Retinal pigment epithelial cell (primary cell): ENCODE data around the gene KCTD6.
A peak's percentile ranks its signal among the peaks of the same experiment; 100 is the strongest.

Experiments used
- DNase-seq: peaks from one replicate; pipeline ENCODE4 v3.0.0-alpha.2; 2010; ENCODE audit warnings: low read depth
- H3K4me3 ChIP-seq: 2 replicates; pipeline ENCODE4 v1.5.1; 2011; ENCODE audit warnings: mild to moderate bottlenecking, low read length, control low read depth, moderate library complexity
- TF ChIP-seq, protein P1 (sequence below): conservative IDR thresholded peaks from 2 replicates; pipeline ENCODE4 v1.5.1; 2011; ENCODE audit warnings: low read depth, low read length, control low read depth, inconsistent platforms

The KCTD6 gene

DNA sequence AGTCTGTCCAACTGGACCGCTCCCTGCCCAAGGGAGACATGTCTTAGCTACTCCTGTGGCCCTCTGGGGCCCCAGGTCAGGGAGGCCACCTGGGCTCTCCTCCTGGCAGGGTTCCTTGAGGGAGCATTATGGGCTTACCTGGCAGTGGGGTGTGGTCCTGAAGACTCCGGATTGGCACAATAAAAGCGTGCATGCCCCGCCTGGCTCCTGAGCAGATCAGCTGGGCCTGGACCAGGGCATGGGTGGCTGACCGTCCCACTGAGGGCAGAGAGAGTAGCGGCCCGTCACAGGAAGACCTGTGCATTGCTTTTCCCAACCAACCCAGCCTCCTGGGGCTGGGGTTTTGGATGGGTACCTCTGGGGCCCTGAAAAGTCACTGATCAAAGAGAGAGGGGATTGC, 39.7 kb downstream of the KCTD6 start:
- H3K4me3 ChIP-seq, result no peak overlapping the region
- TF ChIP-seq, protein P1, sequence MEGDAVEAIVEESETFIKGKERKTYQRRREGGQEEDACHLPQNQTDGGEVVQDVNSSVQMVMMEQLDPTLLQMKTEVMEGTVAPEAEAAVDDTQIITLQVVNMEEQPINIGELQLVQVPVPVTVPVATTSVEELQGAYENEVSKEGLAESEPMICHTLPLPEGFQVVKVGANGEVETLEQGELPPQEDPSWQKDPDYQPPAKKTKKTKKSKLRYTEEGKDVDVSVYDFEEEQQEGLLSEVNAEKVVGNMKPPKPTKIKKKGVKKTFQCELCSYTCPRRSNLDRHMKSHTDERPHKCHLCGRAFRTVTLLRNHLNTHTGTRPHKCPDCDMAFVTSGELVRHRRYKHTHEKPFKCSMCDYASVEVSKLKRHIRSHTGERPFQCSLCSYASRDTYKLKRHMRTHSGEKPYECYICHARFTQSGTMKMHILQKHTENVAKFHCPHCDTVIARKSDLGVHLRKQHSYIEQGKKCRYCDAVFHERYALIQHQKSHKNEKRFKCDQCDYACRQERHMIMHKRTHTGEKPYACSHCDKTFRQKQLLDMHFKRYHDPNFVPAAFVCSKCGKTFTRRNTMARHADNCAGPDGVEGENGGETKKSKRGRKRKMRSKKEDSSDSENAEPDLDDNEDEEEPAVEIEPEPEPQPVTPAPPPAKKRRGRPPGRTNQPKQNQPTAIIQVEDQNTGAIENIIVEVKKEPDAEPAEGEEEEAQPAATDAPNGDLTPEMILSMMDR, result no peak
- DNase-seq, result no peak

DNA sequence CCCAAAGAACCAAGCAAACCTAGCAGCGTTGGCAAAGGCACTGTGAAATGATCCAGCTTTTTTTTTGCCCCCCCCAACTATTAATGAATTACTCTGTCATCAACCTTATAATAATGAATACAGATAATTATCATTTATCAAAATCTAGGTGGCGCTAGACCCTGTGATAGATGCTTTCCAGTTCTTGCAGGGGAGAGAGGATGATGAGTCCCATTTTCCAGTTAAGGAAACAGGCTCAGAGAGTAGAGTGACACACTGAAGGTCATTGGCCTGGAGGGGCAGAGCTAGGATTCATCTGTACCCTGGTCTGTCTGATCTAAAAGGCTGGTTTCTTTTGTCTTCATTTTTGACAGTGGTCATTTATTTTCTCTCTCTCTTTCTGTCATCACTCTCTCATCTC, 40.1 kb downstream of the KCTD6 start:
- no peak for DNase-seq
- no peak overlapping the region for H3K4me3 ChIP-seq
- TF ChIP-seq, protein P1, result peak; percentile 24

DNA sequence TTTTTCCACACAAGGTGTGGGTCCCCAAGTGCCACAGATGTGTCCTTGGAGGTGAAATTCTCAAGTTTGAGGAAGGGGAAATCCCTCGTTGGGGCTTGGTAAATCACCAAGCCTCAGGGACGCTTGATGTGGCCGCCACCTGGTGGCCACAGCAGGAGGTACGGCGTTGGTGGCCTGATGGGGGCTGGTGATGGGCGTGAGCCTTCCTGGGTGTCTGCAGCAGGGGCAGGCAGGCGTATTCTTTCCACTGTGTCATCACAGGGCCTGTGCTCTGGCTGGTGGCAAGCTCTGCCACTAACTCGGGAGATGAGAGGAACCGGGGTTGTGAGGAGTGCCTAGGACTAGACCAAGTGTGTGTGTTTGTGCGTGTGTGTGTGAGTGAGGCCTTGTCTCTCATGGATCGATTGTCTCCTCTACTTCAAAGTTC, 40.9 kb downstream of the KCTD6 start:
- TF ChIP-seq, protein P1, result peak; percentile 96
- DNase-seq, result no peak
- no peak overlapping the region for H3K4me3 ChIP-seq

DNA sequence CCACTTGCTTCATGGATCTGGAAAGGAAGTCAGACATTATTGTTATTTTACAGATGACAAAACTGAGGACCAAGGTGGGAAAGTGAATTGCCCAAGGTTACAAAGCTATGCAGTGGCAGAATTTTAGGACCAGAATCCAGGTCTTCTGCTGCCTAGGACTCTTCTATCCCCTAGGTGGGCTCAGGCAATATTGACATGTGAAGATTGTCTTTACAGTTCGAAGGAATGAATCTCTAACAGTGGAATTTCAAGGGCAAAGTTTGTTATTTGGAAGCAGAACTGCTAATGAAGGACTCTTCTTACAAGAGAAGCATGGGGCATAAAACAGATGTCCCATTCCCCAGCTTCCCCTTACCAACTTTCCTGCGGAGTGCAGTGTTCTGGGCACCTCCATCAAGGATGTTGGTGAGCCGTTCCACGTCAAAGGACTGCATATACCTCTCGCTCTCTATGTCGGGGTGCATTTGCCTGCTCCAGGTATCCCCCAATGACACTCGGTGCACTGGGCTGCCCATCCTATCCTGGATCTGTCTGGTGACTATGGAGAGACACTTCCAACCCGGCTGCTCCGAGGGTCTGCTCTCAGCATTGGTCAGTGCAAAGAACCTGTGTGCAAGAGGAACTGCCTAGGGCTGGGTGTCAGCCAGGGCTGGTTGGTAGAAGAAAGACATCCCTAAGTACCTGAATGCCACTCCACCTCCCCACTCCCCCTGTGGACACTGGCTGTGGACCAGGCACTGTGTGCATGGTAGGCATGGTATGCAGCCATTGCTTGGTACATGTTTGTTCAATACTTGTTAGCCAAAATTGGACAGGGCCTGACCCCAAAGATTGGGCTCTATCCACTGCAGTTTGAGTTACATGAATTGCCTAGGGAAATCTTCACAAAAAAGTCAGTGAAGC, 42.9 kb downstream of the KCTD6 start:
- TF ChIP-seq, protein P1, result no peak
- DNase-seq, result no peak
- H3K4me3 ChIP-seq, result no peak overlapping the region

DNA sequence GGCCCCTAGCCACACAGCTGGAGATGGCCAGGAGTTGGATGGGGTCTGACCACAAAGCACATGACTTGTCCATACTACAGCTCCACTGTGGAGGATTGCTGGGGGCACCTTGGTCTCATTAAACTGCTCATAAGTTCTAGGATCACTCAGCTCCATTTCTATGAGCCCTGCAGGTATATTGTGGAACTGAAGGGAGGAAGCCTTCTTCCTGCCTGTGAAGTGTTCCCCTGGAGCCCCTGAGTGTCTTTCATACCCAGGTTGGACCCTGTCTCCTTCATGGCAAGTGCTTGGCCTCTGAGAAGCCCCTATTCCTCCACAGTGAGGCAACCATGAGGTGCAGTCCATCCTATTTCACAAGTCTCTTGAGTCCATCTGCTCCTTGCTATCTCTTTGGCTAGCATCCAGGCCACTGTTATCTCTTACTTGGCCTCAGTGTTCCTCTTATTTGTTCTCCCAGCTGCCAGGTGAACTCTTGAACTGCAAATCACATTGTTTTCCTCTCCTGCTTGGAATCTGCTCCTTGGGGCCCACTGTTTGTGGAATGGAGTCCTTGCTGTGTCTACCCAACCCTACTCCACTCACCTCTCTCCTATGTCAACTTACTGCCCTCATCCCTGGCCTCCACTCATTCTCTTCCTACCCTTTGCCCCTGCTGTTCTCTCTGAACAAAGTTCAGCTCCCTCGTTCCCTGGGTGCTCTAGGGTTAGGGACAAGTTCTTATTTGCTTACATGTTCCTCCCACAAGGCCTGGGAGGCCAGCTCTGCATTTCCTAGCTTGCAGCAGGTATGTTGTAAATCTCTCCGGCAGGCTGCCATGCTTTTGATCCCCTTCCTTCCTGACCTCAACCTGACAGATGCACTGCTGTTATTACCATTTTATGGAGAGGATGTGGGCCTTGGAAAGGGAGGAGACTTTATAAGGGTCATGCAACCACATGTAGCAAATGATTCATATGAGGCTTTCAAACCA, 43.9 kb downstream of the KCTD6 start:
- no peak for DNase-seq
- H3K4me3 ChIP-seq, result no peak overlapping the region
- TF ChIP-seq, protein P1, result no peak

DNA sequence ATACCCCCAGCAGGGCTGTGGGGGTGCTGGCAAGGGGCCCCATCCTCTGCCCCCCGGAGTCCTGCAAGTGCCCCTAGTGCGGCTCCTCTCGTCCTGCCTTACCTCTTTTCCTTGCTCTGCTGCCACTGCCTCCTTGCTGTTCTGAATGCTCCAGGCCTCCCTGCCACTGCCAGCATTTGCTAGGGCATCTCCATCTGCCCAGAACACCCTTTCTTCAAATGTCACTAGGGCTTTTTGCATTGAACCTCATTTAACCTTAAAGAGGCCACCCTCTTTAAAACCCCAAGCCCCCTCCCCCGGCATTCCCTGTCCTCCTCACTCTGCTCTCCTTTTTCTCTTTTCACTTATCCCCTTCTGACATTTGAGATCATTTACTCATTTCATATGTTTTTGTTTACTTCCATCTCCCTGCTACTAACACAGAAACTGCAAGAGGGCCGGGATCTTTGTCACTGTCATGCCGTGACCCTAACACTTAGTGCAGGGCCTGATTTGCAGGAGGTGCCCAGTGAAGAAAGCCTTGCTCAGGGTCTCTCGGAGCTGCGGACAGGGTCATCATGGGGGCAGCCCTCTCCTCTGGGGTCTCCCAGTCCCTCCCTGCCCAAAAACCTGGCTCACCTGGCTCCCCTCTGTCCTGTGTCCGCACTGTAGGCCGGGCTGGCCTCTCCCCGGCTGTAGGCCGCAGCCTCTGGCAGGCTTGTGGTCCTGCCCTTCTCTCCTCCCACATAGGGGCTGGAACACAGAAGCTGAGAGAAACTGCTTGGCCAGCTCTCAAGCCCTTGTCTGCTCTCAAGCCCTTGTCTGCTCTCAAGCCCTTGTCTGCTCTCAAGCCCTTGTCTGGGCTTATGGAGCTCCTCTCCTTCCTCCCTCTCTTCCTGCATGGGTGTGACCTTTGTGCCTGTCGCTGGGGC, 44.9 kb downstream of the KCTD6 start, which contains the start of gene ACOX2:
ACOX2 (minus strand) TSS at position 690 of the 911 bp plus-strand sequence. CDS start 2,084 bp downstream, outside the sequence.
- no peak for DNase-seq
- peak within 1 kb of the TSS; percentile 7 for H3K4me3 ChIP-seq
- TF ChIP-seq, protein P1, result no peak
